ENCODE data around the gene ZDHHC17. TPM values are rescaled to one million over a fixed set of nuclear protein-coding genes. Genes with fewer than 3 reads are reported as not detected.

The ZDHHC17 gene
- total RNA-seq, 1 experiment from 2014 or later = 31.4 TPM

DNA sequence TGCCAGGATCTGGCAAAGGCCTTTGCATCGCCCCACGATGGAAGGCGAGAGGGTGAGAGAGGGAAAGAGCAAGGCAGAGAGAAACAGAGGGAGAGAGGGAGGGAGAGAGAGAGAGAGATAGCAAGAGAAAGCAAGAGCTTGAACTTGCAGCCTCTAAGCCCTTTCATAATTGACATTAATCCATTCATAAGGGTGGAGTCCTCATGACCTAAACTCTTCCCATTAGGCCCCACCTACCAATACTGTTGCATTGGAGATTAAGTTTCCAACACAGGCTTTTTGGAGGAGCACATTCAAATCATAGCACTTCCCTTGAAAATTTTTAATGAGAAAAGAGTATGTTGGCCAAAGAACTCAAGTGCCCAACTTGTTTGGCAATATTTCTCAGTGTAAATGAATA lies 48.6 kb upstream of the ZDHHC17 start:
- H3K27ac Mint-ChIP-seq (ENCODE audit: unreplicated experiment) = no peak overlapping the region
- no TSS peak for BruUV-seq (replicated peaks)
- H3K27me3 Mint-ChIP-seq (ENCODE audit: unreplicated experiment) = no peaks in the 10 kb centered on the region
- H3K4me3 Mint-ChIP-seq (ENCODE audit: low read depth, unreplicated experiment) = no peak overlapping the region
- no peak for DNase-seq
- TF ChIP-seq, protein P1, sequence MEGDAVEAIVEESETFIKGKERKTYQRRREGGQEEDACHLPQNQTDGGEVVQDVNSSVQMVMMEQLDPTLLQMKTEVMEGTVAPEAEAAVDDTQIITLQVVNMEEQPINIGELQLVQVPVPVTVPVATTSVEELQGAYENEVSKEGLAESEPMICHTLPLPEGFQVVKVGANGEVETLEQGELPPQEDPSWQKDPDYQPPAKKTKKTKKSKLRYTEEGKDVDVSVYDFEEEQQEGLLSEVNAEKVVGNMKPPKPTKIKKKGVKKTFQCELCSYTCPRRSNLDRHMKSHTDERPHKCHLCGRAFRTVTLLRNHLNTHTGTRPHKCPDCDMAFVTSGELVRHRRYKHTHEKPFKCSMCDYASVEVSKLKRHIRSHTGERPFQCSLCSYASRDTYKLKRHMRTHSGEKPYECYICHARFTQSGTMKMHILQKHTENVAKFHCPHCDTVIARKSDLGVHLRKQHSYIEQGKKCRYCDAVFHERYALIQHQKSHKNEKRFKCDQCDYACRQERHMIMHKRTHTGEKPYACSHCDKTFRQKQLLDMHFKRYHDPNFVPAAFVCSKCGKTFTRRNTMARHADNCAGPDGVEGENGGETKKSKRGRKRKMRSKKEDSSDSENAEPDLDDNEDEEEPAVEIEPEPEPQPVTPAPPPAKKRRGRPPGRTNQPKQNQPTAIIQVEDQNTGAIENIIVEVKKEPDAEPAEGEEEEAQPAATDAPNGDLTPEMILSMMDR (IDR thresholded peaks at IDR 0.05; ENCODE audit: unreplicated experiment) = no peak
- H3K36me3 Mint-ChIP-seq (ENCODE audit: insufficient read depth, unreplicated experiment) = no peaks in the 10 kb centered on the region
- peaks cover 5% of the 10 kb centered on the region for H3K4me1 Mint-ChIP-seq (ENCODE audit: low read depth, unreplicated experiment)
- intact Hi-C loops (cut with micrococcal nuclease; ENCODE audit: unreplicated experiment) = no loop called here
- no peaks in the 10 kb centered on the region for H3K9me3 Mint-ChIP-seq (ENCODE audit: low read depth, unreplicated experiment)
- CTCF ChIA-PET = interaction anchor here (1.2 kb wide), 1 partner anchor 15 kb away, joined by 3 read pairs; no protein-coding TSS in a partner anchor

DNA sequence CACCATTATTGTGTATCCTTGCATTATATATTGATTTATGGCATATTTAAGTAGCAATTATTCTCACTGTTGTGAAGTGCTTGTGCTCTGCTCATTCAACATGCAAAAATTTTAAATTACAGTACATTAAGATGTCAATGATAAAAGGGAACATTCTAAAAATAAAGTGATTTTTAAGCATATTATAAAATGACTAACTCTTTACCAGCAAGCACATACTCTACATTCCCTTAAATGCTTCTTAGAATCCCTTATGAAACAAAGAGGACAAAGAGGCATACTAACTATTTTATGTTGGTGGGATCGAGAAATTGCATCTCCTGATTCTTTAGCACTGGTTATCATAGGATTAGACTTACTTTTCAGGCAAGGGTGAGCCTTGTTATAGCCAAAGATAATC lies 46.6 kb upstream of the ZDHHC17 start:
- H3K9me3 Mint-ChIP-seq (ENCODE audit: low read depth, unreplicated experiment) = no peaks in the 10 kb centered on the region
- no peak overlapping the region for H3K27ac Mint-ChIP-seq (ENCODE audit: unreplicated experiment)
- H3K4me1 Mint-ChIP-seq (ENCODE audit: low read depth, unreplicated experiment) = peaks cover 8% of the 10 kb centered on the region
- DNase-seq = no peak
- CTCF ChIA-PET = no interaction called here
- no peaks in the 10 kb centered on the region for H3K36me3 Mint-ChIP-seq (ENCODE audit: insufficient read depth, unreplicated experiment)
- no peaks in the 10 kb centered on the region for H3K27me3 Mint-ChIP-seq (ENCODE audit: unreplicated experiment)
- TF ChIP-seq, protein P1 (IDR thresholded peaks at IDR 0.05; ENCODE audit: unreplicated experiment) = no peak
- no TSS peak for BruUV-seq (replicated peaks)
- intact Hi-C loops (cut with micrococcal nuclease; ENCODE audit: unreplicated experiment) = no loop called here
- no peak overlapping the region for H3K4me3 Mint-ChIP-seq (ENCODE audit: low read depth, unreplicated experiment)

DNA sequence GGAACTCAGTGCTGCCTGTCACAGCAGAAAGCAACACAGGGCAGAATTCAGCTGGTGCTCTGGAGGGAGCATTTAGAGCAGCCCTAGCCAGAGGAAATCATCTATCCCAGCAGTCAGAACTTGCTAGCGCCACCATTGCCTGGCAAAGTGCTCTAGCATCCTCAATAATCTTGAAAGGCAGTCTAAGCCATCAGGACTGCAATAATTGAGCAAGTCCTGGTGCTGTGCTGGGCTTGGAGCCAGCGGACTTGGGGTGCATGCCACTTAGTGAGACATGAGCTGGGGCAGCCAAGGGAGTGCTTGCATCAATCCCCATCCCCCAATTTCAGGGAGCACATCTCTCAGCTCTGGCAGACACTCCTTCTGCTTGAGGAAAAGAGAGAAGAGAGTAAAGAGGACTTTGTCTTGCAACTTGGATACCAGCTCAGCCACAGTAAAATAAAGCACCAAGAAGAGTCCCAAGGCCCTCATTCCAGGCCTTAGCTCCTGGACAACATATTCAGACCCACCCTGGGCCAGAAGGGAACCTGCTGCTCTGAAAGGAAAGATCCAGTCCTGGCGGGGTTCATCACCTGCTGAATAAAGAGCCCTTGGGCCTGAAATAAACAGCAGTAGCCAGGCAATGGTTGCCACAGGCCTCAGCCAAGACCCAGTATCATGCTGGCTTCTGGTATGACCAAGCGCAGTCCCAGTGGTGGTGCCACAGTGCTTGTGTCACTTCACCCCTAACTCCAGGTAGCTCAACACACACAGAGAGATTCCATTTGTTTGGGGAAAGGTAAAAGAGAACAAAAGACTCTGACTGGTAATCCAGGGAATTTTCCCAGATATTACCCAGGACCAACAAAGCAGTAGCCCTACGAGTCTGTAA lies 44.5 kb upstream of the ZDHHC17 start:
- Mint-ChIP-seq H3K9me3 (ENCODE audit: low read depth, unreplicated experiment) (no peaks in the 10 kb centered on the region), H3K36me3 (ENCODE audit: insufficient read depth, unreplicated experiment) (no peaks in the 10 kb centered on the region), H3K27ac (ENCODE audit: unreplicated experiment) (no peak overlapping the region), H3K27me3 (ENCODE audit: unreplicated experiment) (no peaks in the 10 kb centered on the region), H3K4me1 (ENCODE audit: low read depth, unreplicated experiment) (peaks cover 8% of the 10 kb centered on the region), H3K4me3 (ENCODE audit: low read depth, unreplicated experiment) (no peak overlapping the region)
- CTCF ChIA-PET = no interaction called here
- DNase-seq = no peak
- TF ChIP-seq, protein P1 (IDR thresholded peaks at IDR 0.05; ENCODE audit: unreplicated experiment) = no peak
- BruUV-seq (replicated peaks) = no TSS peak
- intact Hi-C loops (cut with micrococcal nuclease; ENCODE audit: unreplicated experiment) = no loop called here

DNA sequence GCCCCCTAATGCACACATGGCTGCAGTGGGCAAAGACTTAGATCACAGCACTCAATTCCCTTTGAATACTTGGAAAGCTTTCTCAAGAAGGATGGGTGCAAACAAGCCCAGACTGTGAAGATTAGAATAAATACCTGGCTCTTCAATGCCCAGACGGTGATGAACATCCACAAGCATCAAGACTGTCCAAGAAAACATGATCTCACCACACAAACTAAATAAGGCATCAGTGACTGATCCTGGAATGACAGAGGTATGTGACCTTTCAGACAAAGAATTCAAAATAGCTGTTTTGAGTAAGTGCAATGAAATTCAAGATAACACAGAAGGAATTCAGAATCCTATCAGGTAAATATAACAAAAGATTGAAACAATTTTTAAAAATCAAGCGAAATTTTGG lies 43.8 kb upstream of the ZDHHC17 start:
- no peak for DNase-seq
- CTCF ChIA-PET = interaction anchor here (0.6 kb wide), 1 partner anchor 345 kb away, joined by 3 read pairs; no protein-coding TSS in a partner anchor
- no peak overlapping the region for H3K27ac Mint-ChIP-seq (ENCODE audit: unreplicated experiment)
- intact Hi-C loops (cut with micrococcal nuclease; ENCODE audit: unreplicated experiment) = no loop called here
- no peaks in the 10 kb centered on the region for H3K9me3 Mint-ChIP-seq (ENCODE audit: low read depth, unreplicated experiment)
- H3K4me1 Mint-ChIP-seq (ENCODE audit: low read depth, unreplicated experiment) = peaks cover 8% of the 10 kb centered on the region
- H3K27me3 Mint-ChIP-seq (ENCODE audit: unreplicated experiment) = no peaks in the 10 kb centered on the region
- BruUV-seq (replicated peaks) = no TSS peak
- no peaks in the 10 kb centered on the region for H3K36me3 Mint-ChIP-seq (ENCODE audit: insufficient read depth, unreplicated experiment)
- TF ChIP-seq, protein P1 (IDR thresholded peaks at IDR 0.05; ENCODE audit: unreplicated experiment) = no peak
- H3K4me3 Mint-ChIP-seq (ENCODE audit: low read depth, unreplicated experiment) = no peak overlapping the region

Data from Calu3 (cell line).